HCT116 (cell line): ENCODE measurements around the gene GSTM4. TPM values are rescaled to one million over a fixed set of nuclear protein-coding genes. Genes with fewer than 3 reads are reported as not detected.

Experiments used
- ATAC-seq: fragments of 200-7000 bp; cut with Tn5 transposase; 2 replicates; pipeline ENCODE4 v1.9.1; 2020; ENCODE audit warnings: mild to moderate bottlenecking, moderate library complexity
- Bru-seq: library from RNA; stranded (reverse); fragments of 400-500 nt; gene quantifications from one replicate; lab custom pipeline; 2021; lab: Mats Ljungman, UMichigan
- BruChase-seq, 2 experiments: library from RNA; stranded (reverse); fragments of 400-500 nt; gene quantifications; one replicate each; lab custom pipeline; 2021; lab: Mats Ljungman, UMichigan
- BruUV-seq: library from RNA; stranded (reverse); fragments of 400-500 nt; replicated peaks from 2 replicates; lab custom pipeline; 2021; lab: Mats Ljungman, UMichigan
- CTCF ChIA-PET: fragments of 300-600 bp; sonication (Branson Sonifier 250); formaldehyde crosslinking; loops from one replicate; lab custom pipeline; 2021; ENCODE audit warnings: antibody characterized with exemption; lab: Charles Lee
- POLR2A ChIA-PET: fragments of 300-600, 350-600 bp; sonication (Branson Sonifier 250); formaldehyde crosslinking; loops from one replicate; lab custom pipeline; 2021; ENCODE audit warnings: antibody characterized with exemption; lab: Charles Lee
- RAD21 ChIA-PET, 2 experiments: fragments of 300-600 bp; sonication (Branson Sonifier 250); formaldehyde crosslinking; loops; one replicate each; lab custom pipeline; 2023; ENCODE audit warnings: low total read pairs in 2 of 2; ENCODE audit not compliant: uncharacterized antibody in 2 of 2, unreplicated experiment in 2 of 2, low non-redundant PET in 1 of 2; lab: Charles Lee
- DNase-seq: peaks from one replicate; pipeline ENCODE4 v3.0.0-alpha.2; 2010; ENCODE audit warnings: low read depth, low spot score
- H2AFZ ChIP-seq: fragments of 200-600 bp; shearing (Covaris generic), sonication (generic); 2 replicates; pipeline ENCODE4 v1.6.1; 2017; ENCODE audit warnings: low read depth, mixed run types, mixed read lengths, antibody characterized with exemption, low read length; ENCODE audit not compliant: poor library complexity, severe bottlenecking
- H3K27ac ChIP-seq: 2 replicates; pipeline ENCODE4 v1.5.1; 2012; ENCODE audit warnings: low read depth, low read length
- H3K27me3 ChIP-seq: fragments of 200-600 bp; sonication (generic); 2 replicates; pipeline ENCODE4 v1.6.1; 2016; ENCODE audit warnings: mixed run types, low read length, mixed read lengths; ENCODE audit not compliant: insufficient read depth
- H3K36me3 ChIP-seq, 2 experiments: fragments of 200-500 bp in 1 of 2; fragments of 200-600 bp in 1 of 2; sonication (Bioruptor generic) in 1 of 2; sonication (generic) in 1 of 2; 2 replicates each; pipeline versions ENCODE4 v1.5.1 to v1.6.1; 2014 to 2016; ENCODE audit warnings: low read length in 2 of 2, inconsistent platforms in 1 of 2, mixed read lengths in 1 of 2, mixed run types in 1 of 2; ENCODE audit not compliant: insufficient read depth in 2 of 2, control insufficient read depth in 1 of 2
- H3K4me1 ChIP-seq, 2 experiments: fragments of 200-600 bp in 1 of 2; sonication (generic) in 1 of 2; 2 replicates each; pipeline versions ENCODE4 v1.5.1 to v1.6.1; 2012 to 2017; ENCODE audit warnings: low read length in 2 of 2, inconsistent platforms in 1 of 2, mild to moderate bottlenecking in 1 of 2, mixed read lengths in 1 of 2, mixed run types in 1 of 2, moderate library complexity in 1 of 2; ENCODE audit not compliant: insufficient read depth in 2 of 2, control insufficient read depth in 1 of 2
- H3K4me2 ChIP-seq: fragments of 200-600 bp; sonication (generic); 2 replicates; pipeline ENCODE4 v1.6.1; 2017; ENCODE audit warnings: mixed run types, low read length, mixed read lengths
- H3K4me3 ChIP-seq, 2 experiments: fragments of 200-600 bp in 1 of 2; sonication (generic) in 1 of 2; replicated peaks in 1 of 2; 2 replicates each; pipeline ENCODE4 v1.5.1; 2011 to 2016; ENCODE audit warnings: low read length in 2 of 2, control low read depth in 1 of 2, low read depth in 1 of 2, mild to moderate bottlenecking in 1 of 2, mixed read lengths in 1 of 2, mixed run types in 1 of 2
- H3K79me2 ChIP-seq: fragments of 200-600 bp; sonication (generic); 2 replicates; pipeline ENCODE4 v1.6.1; 2017; ENCODE audit warnings: mild to moderate bottlenecking, mixed run types, low read length, moderate library complexity, mixed read lengths; ENCODE audit not compliant: insufficient read depth
- H3K9ac ChIP-seq: fragments of 200-600 bp; sonication (generic); 2 replicates; pipeline ENCODE4 v1.6.1; 2016; ENCODE audit warnings: low read length, mixed read lengths
- H3K9me2 ChIP-seq: fragments of 200-600 bp; sonication (generic), shearing (Covaris generic); 2 replicates; pipeline ENCODE4 v1.6.1; 2017; ENCODE audit warnings: mixed run types, mild to moderate bottlenecking, moderate library complexity; ENCODE audit not compliant: insufficient read depth
- H3K9me3 ChIP-seq, 2 experiments: fragments of 200-500 bp in 1 of 2; fragments of 200-600 bp in 1 of 2; sonication (Bioruptor generic) in 1 of 2; sonication (generic) in 1 of 2; 2 replicates each; pipeline ENCODE4 v1.6.1; 2014 to 2017; ENCODE audit warnings: low read length in 2 of 2, mixed read lengths in 2 of 2, inconsistent platforms in 1 of 2, low read depth in 1 of 2, mild to moderate bottlenecking in 1 of 2, mixed run types in 1 of 2, moderate library complexity in 1 of 2; ENCODE audit not compliant: control insufficient read depth in 1 of 2, insufficient read depth in 1 of 2
- H4K20me1 ChIP-seq: fragments of 200-600 bp; sonication (generic), shearing (Covaris generic); 2 replicates; pipeline ENCODE4 v1.6.1; 2017; ENCODE audit warnings: mixed run types, mild to moderate bottlenecking, moderate library complexity; ENCODE audit not compliant: insufficient read depth
- EGR1 ChIP-seq: IDR thresholded peaks from 2 replicates; pipeline ENCODE4 v1.6.1; 2012; ENCODE audit warnings: low read depth
- ELF1 ChIP-seq: IDR thresholded peaks from 2 replicates; pipeline ENCODE4 v1.6.1; 2012; ENCODE audit warnings: low read depth, borderline replicate concordance
- FOSL1 ChIP-seq: IDR thresholded peaks from 2 replicates; pipeline ENCODE4 v1.6.1; 2012; ENCODE audit warnings: low read depth
- POLR2AphosphoS5 ChIP-seq: IDR thresholded peaks from 2 replicates; pipeline ENCODE4 v1.6.1; 2011; ENCODE audit warnings: mild to moderate bottlenecking, low read depth, low read length, moderate library complexity
- SP1 ChIP-seq: IDR thresholded peaks from 2 replicates; pipeline ENCODE4 v1.6.1; 2012; ENCODE audit warnings: low read depth
- YY1 ChIP-seq: IDR thresholded peaks from 2 replicates; pipeline ENCODE4 v1.6.1; 2011; ENCODE audit warnings: low read length, low read depth, moderate library complexity, mild to moderate bottlenecking; ENCODE audit not compliant: insufficient replicate concordance; ENCODE audit errors: extremely low read depth
- ZFX ChIP-seq: fragments of 450-650 bp; IDR thresholded peaks from 2 replicates; pipeline ENCODE4 v1.6.1; 2017
- intact Hi-C: fragments of 100-400 bp; cut with micrococcal nuclease; formaldehyde crosslinking; loops from 2 replicates; pipeline ENCODE4 v1.10.0; 2022
- long read RNA-seq: library from polyadenylated mRNA; unstranded; transcript quantifications from one replicate; pipeline ENCODE4 v2.0.0, GENCODE V29; 2021; ENCODE audit not compliant: unreplicated experiment
- polyA plus RNA-seq: library from polyadenylated mRNA; unstranded; fragments of >200 nt; gene quantifications from 2 replicates; pipeline ENCODE4 v1.2.1, GENCODE V29; 2012; ENCODE audit warnings: missing spikeins
- total RNA-seq: library from RNA; stranded (reverse); gene quantifications from one replicate; pipeline ENCODE4 v1.2.1, GENCODE V29; 2021; ENCODE audit not compliant: unreplicated experiment
- TF ChIP-seq, protein P1 (sequence below): IDR thresholded peaks from 2 replicates; pipeline ENCODE4 v1.6.1; 2011; ENCODE audit warnings: mild to moderate bottlenecking, low read length, moderate library complexity; ENCODE audit not compliant: insufficient replicate concordance; ENCODE audit errors: extremely low read depth
- TF ChIP-seq, protein P2 (sequence below): IDR thresholded peaks from 2 replicates; pipeline ENCODE4 v1.6.1; 2012

GSTM4 gene
- 15.9 TPM for total RNA-seq
- 14.9 and 18.0 TPM in 2 replicates for polyA plus RNA-seq
- Bru-seq, nascent RNA: percentile 45 among the genes with signal in this experiment
- BruChase-seq, experiment 1, labeled RNA remaining after a 6-hour chase: percentile 56 among the genes with signal in this experiment
- percentile 55 among the genes with signal in this experiment for BruChase-seq, experiment 2, labeled RNA remaining after a 2-hour chase
- long read RNA-seq, transcript GSTM4-204 (8 exons, 1,412 nt): major isoform, 9 of 17 reads
- long read RNA-seq, partial matches to known transcripts: 3 of 17 reads
- long read RNA-seq, other reads (novel, unspliced or antisense): 3 of 17 reads

DNA sequence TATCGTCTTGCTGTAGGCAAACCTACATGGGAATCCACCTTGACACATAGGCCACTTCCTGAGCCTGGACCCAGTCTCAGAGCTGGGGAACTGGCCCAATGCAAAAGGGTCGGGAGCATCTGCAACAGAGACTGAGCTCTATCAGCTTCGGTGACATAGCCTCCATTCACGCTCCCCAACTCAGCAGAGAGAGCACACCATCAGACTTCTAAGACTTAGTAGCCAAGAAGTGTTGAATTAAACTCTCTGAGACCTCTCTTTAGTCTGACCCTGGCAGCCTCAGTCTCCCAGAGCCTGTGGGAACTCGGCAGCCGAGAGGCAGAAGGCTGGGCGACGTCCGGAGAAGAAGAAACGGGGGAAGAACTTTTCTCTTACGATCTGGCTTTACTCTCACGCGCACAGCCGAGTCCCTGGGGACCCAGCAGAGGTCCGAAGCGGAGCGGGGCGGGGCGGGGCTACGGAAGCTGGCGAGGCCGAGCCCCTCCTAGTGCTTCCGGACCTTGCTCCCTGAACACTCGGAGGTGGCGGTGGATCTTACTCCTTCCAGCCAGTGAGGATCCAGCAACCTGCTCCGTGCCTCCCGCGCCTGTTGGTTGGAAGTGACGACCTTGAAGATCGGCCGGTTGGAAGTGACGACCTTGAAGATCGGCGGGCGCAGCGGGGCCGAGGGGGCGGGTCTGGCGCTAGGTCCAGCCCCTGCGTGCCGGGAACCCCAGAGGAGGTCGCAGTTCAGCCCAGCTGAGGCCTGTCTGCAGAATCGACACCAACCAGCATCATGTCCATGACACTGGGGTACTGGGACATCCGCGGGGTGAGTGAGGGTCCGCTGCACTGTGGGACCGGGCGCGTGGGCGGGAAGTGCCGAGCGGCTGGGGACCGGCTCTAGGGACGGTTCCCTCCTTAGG, at the start of gene GSTM4:
TSS of gene GSTM4 (plus strand) at position 485 of the 905 bp plus-strand sequence. CDS start at position 776, 291 bp downstream.
- TF ChIP-seq EGR1 (0 out of 2 replicates have a peak, but pooled peaks have one; percentile 47), SP1 (0 out of 2 replicates have a peak, but pooled peaks have one; percentile 53), ELF1 (peak; percentile 48; the same call in 1 of the 2 replicates), ZFX (peak; percentile 23; the same call in 1 of the 2 replicates), YY1 (no peak), POLR2AphosphoS5 (peak; percentile 80), FOSL1 (no peak)
- TF ChIP-seq, protein P1, sequence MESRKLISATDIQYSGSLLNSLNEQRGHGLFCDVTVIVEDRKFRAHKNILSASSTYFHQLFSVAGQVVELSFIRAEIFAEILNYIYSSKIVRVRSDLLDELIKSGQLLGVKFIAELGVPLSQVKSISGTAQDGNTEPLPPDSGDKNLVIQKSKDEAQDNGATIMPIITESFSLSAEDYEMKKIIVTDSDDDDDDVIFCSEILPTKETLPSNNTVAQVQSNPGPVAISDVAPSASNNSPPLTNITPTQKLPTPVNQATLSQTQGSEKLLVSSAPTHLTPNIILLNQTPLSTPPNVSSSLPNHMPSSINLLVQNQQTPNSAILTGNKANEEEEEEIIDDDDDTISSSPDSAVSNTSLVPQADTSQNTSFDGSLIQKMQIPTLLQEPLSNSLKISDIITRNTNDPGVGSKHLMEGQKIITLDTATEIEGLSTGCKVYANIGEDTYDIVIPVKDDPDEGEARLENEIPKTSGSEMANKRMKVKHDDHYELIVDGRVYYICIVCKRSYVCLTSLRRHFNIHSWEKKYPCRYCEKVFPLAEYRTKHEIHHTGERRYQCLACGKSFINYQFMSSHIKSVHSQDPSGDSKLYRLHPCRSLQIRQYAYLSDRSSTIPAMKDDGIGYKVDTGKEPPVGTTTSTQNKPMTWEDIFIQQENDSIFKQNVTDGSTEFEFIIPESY: peak; percentile 11
- TF ChIP-seq, protein P2, sequence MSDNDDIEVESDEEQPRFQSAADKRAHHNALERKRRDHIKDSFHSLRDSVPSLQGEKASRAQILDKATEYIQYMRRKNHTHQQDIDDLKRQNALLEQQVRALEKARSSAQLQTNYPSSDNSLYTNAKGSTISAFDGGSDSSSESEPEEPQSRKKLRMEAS: peak; percentile 62
- TF ChIP-seq, all 23 proteins: peak for 7
- ChIA-PET POLR2A (interaction anchor here (0.6 kb wide), 1 partner anchor 215 kb away, joined by 3 read pairs; no protein-coding TSS in a partner anchor), RAD21 (no interaction called here), CTCF (interaction anchor here (0.7 to 2.9 kb wide), 2 partner anchors 16 to 329 kb away, joined by 3 to 11 read pairs; partner anchors contain the start of gene AHCYL1)
- intact Hi-C loops: no loop called here
- Histone ChIP-seq H3K4me2 (peak within 1 kb of the TSS; percentile 98), H3K27ac (peak within 1 kb of the TSS; percentile 30; the same call in 1 of the 2 replicates), H3K4me3 (peak within 1 kb of the TSS; percentile 67 to 83), H3K79me2 (no peaks in the 10 kb centered on the region), H4K20me1 (no peaks in the 10 kb centered on the region), H2AFZ (peak within 1 kb of the TSS; percentile 95), H3K27me3 (peaks cover 8% of the 10 kb centered on the region; the same call in 1 of the 2 replicates), H3K9me3 (no peaks in the 10 kb centered on the region), H3K36me3 (no peaks in the 10 kb centered on the region; a peak in 1 of 4 replicates), H3K9me2 (no peaks in the 10 kb centered on the region), H3K4me1 (peaks cover 0 to 23% of the 10 kb centered on the region in 2 experiments; a peak in 3 of 4 replicates), H3K9ac (peak within 1 kb of the TSS; percentile 64)
- peak; percentile 16 for DNase-seq
- BruUV-seq: TSS peak; percentile 79
- peak; percentile 95 for ATAC-seq
